Muscle layer of duodenum (tissue), 2 donors: ENCODE results near the gene FAM120A.
"Not testable (repeated sequence)": the region's sequence is repeated elsewhere in the genome, so short reads cannot be mapped to it uniquely, and the experiment has no call there.

Experiments
- H3K27ac ChIP-seq: one replicate; pipeline ENCODE4 v1.7.0; 2013; ENCODE audit warnings: mild to moderate bottlenecking, low read length
- H3K27me3 ChIP-seq: one replicate; pipeline ENCODE4 v1.7.0; 2013; ENCODE audit warnings: low read depth, mild to moderate bottlenecking, control low read depth, low read length
- H3K36me3 ChIP-seq, 2 donors: one replicate each; pipeline ENCODE4 v1.7.0; 2013; ENCODE audit warnings: low read length in 2 of 2, control low read depth in 1 of 2, mild to moderate bottlenecking in 1 of 2; ENCODE audit not compliant: insufficient read depth in 2 of 2, control insufficient read depth in 1 of 2
- H3K4me1 ChIP-seq, 2 donors: one replicate each; pipeline ENCODE4 v1.7.0; 2013; ENCODE audit warnings: low read length in 2 of 2, mild to moderate bottlenecking in 2 of 2, control low read depth in 1 of 2, moderate library complexity in 1 of 2; ENCODE audit not compliant: insufficient read depth in 2 of 2, control insufficient read depth in 1 of 2
- H3K4me3 ChIP-seq, 2 donors: one replicate each; pipeline ENCODE4 v1.7.0; 2013; ENCODE audit warnings: low read length in 2 of 2, low read depth in 1 of 2, mild to moderate bottlenecking in 1 of 2
- H3K9me3 ChIP-seq, 2 donors: one replicate each; pipeline ENCODE4 v1.7.0; 2013; ENCODE audit warnings: low read length in 2 of 2, control low read depth in 1 of 2, mild to moderate bottlenecking in 1 of 2; ENCODE audit not compliant: control insufficient read depth in 1 of 2
- donor health status: healthy.

FAM120A gene

DNA sequence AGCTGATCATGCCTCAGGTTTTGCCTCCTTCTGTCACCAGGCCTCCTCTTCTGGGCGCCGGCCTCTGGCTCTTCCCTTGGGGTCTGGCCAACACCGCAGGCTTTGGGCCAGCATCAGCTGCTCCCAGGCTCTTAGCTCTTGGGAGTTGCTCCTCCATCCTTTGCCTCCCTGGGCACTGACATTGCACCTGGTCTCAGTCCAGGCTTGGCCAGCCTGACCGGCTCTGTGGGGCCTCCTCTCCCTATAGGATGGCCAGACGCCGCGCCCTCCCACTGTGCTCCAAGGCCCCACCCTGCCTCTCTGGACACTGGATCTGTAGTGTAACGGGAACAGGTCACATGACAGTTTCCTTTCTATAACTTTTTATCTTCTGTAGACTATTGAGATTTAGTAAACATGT lies 59.7 kb downstream of the FAM120A start:
- H3K36me3 ChIP-seq, H3K27me3 ChIP-seq, H3K9me3 ChIP-seq, H3K4me1 ChIP-seq, H3K4me3 ChIP-seq, H3K27ac ChIP-seq: not testable (repeated sequence)

DNA sequence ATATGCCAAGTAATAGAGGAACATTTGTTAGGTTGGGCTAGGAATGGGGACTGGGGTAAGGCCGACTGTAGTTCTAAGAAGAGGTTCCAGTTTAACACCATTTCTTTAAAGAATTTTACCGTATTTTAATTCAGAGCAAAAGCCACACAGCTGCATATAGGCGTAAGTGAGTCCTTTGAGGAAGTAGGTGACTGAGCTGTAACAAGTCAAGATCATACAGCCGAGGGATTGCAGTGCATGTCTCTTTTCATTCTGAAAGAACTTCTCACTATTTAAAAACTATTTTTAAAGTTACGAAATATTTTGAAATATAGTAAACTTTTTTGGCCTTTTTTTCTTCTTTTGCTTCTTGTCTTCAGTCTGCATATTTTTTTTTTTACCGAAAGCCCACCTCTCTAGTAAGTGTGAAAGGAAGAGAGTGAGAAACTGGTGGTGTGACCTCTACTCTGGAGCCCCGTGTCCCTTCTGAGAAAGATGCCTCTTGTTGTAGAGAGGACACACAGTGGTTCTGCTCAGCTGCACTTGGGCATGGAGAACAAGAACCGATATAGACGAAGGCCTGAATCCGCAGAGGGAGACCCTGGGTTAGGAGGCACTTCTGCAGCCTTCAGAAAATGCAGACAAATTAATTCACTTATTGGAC lies 60.8 kb downstream of the FAM120A start:
- not testable (repeated sequence) for H3K27me3 ChIP-seq, H3K4me3 ChIP-seq, H3K4me1 ChIP-seq, H3K36me3 ChIP-seq, H3K9me3 ChIP-seq, H3K27ac ChIP-seq

DNA sequence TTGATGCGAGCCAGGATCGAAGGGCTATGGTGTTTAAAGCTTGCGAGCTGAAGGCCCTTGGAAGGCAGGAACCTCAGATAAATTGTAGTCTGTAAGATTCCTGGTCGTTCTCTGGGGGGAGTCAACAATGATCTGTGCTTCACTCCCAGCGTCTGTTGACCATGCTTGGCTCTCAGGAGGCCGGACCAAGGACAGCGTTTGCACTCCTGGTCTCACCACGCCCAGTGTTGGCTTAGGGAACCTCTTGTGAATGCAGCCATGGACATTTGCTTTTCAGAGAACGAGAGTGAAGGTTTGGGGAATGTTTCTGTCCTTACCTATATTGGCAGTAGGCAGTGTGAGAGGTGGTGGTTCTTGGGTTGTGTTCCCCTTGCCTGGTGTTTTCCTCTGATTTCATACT lies 62.1 kb downstream of the FAM120A start:
- no peaks in the 10 kb centered on the region for H3K27me3 ChIP-seq
- H3K4me3 ChIP-seq = no peak overlapping the region
- H3K27ac ChIP-seq = no peak overlapping the region
- H3K36me3 ChIP-seq = peaks cover 0 to 9% of the 10 kb centered on the region in 2 donors
- H3K9me3 ChIP-seq = no peaks in the 10 kb centered on the region
- peaks cover 0 to 5% of the 10 kb centered on the region in 2 donors for H3K4me1 ChIP-seq

DNA sequence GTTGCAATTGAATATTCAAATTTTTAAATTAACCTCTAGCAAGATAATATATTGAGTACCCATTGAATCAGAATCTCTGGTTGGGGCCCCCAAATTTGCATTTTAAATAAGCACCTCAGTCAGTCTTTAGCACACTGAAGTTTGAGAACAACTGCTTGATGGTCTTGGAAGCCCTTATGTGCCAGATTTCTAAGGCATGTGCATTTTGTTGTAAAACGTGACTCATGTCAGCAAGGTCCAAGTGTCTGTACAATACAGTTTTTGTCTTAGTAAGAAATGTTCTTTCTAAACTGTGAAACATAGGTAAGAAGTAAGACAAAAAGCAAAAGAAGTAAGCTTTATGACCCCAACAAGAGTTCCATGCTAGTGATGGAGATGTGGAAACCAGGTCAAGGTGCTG lies 65.8 kb downstream of the FAM120A start:
- Histone ChIP-seq H3K4me1 (no peaks in the 10 kb centered on the region), H3K27me3 (no peaks in the 10 kb centered on the region), H3K9me3 (no peaks in the 10 kb centered on the region), H3K36me3 (peaks cover 4 to 13% of the 10 kb centered on the region in 2 donors), H3K27ac (no peak overlapping the region), H3K4me3 (no peak overlapping the region)

DNA sequence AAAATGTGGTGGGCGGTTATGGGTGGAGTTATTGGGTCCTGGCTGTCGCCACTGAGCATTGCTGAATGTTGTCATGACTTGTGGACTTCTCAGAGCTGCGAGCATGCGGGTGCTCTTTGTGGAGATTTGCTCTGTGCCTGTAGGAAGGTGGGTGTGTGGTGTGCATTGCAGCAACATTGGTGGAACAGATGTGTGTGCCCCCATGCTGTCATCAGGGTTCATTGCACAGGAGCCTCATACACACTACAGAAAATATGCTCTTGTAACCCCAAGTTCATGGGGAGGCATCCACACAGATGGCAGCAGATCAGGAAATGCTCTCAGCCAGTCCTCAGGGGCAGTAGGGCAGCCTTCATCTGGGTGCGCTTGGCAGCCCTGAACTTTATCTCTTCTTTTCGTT lies 69.0 kb downstream of the FAM120A start:
- H3K4me3 ChIP-seq = no peak overlapping the region
- H3K36me3 ChIP-seq = peaks cover 26 to 27% of the 10 kb centered on the region in 2 donors
- H3K27me3 ChIP-seq = no peaks in the 10 kb centered on the region
- H3K4me1 ChIP-seq = no peaks in the 10 kb centered on the region
- H3K9me3 ChIP-seq = no peaks in the 10 kb centered on the region
- no peak overlapping the region for H3K27ac ChIP-seq

DNA sequence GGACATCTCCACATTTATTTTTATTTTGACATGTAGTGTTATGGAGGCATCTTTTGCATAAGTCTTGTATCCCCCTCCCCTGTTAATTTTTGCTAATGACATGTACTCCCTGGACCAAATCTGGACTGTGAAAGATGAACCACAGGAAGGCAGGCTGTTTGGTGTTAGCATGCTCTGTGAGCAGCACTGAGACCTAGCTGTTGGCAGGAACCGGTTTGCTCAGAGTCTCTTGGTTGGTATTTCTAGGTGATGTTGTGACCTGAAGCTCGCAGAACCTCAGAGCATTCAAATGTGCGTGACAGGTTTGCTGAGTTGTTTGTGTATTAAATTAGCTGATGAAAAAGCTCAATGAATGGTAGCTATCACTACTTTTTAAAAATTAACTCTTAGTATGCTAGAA lies 71.3 kb downstream of the FAM120A start:
- H3K36me3 ChIP-seq = peaks cover 34 to 40% of the 10 kb centered on the region in 2 donors
- no peak overlapping the region for H3K27ac ChIP-seq

DNA sequence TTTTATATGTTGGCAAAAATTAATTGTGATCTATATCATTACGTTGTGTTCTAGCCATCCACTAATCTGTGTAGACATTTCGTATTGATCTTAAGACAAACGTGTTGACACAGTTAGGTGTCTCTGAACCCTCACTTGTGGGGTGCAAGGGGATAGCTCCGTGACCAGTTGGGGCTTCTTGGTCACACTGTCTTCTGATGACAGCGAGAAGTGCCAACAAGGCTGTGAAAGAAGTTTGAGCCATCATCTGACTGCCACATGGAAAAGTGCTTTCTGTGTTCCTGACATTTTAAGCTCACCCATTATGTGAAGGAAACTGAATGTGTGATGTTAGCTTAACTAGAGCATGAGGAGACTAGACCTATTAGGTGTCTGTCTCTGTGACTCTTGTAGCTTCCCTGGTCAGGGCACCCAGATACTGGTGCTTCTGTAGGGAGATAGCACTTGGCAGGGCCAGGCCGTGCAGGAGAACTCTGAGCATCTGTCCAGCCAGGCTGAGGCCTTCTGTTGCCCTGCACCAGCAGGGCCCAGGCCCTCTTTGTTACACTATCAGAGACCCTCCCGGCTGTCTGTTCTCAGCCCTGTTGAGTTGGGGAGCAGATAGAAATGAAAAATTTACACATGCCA lies 72.1 kb downstream of the FAM120A start:
- Histone ChIP-seq H3K9me3 (no peaks in the 10 kb centered on the region), H3K4me3 (no peak overlapping the region), H3K36me3 (peaks cover 28 to 44% of the 10 kb centered on the region in 2 donors), H3K4me1 (no peaks in the 10 kb centered on the region), H3K27me3 (no peaks in the 10 kb centered on the region), H3K27ac (no peak overlapping the region)

More for the DNA sequence above, 71.3 kb downstream of the FAM120A start:
- H3K4me3 ChIP-seq = no peak overlapping the region
- no peaks in the 10 kb centered on the region for H3K4me1 ChIP-seq
- no peaks in the 10 kb centered on the region for H3K27me3 ChIP-seq
- H3K9me3 ChIP-seq = no peaks in the 10 kb centered on the region

DNA sequence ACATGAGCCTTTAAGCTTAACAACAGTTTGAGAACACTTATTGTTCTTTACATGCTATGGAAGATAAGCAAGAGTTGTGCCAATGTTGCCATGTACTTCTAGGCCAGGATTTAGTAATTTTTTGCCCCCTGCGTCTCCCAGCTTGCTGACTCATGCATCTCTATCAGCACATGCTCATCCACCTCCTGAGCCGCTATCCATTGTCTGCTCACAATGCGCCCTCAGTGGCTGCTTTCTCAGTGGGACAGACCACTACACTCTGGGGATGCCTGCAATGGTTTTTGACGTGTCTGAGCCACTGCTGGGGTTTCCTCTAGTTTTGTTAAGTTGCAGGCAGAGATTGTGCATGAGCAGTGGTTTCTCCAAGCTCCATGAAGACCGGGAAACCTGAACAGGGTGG lies 74.0 kb downstream of the FAM120A start:
- Histone ChIP-seq H3K27ac (no peak overlapping the region), H3K27me3 (no peaks in the 10 kb centered on the region), H3K9me3 (no peaks in the 10 kb centered on the region), H3K36me3 (peaks cover 36 to 56% of the 10 kb centered on the region in 2 donors), H3K4me3 (no peak overlapping the region), H3K4me1 (no peaks in the 10 kb centered on the region)

DNA sequence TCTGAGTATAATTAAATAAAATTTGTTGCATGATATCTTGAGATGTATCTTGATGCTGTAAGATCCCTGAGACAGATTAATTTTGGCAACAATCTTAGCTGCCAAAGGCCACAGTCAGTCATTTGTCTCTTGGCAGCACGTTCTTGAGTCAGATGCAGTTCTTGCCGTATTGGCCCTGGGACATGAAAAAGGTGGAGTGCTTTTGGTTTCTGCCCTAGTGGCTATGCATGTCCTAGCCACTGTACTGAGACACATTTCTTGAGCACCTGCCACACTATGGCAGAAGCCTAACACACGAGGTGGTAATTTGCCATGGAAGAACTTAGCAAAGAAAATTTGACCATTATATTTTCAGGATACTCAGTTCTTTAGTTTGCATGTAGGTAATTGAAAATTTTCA lies 79.9 kb downstream of the FAM120A start:
- Histone ChIP-seq H3K4me1 (peaks cover 0 to 7% of the 10 kb centered on the region in 2 donors), H3K36me3 (peaks cover 39 to 61% of the 10 kb centered on the region in 2 donors), H3K4me3 (no peak overlapping the region), H3K9me3 (no peaks in the 10 kb centered on the region), H3K27ac (no peak overlapping the region), H3K27me3 (no peaks in the 10 kb centered on the region)

DNA sequence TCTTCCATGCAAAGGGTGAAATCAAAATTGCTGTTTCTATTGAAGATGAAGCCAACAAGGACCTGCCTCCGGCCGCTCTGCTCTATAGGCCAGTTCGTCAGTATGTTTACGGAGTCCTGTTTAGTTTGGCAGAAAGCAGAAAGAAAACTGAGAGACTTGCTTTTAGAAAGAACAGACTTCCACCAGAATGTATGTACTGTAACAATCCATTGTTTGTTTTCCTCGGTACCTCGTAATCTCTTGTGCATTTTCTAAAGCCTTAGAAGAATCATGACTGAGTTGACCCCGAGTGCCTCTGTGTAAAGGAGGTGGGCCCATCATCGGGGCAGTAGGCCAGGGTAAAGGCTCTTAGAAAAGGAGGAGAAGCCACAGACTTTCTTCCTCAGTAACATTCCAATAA lies 80.7 kb downstream of the FAM120A start:
- Histone ChIP-seq H3K27me3 (no peaks in the 10 kb centered on the region), H3K36me3 (peaks cover 32 to 54% of the 10 kb centered on the region in 2 donors), H3K4me3 (no peak overlapping the region), H3K9me3 (no peaks in the 10 kb centered on the region), H3K4me1 (peaks cover 0 to 7% of the 10 kb centered on the region in 2 donors), H3K27ac (no peak overlapping the region)

DNA sequence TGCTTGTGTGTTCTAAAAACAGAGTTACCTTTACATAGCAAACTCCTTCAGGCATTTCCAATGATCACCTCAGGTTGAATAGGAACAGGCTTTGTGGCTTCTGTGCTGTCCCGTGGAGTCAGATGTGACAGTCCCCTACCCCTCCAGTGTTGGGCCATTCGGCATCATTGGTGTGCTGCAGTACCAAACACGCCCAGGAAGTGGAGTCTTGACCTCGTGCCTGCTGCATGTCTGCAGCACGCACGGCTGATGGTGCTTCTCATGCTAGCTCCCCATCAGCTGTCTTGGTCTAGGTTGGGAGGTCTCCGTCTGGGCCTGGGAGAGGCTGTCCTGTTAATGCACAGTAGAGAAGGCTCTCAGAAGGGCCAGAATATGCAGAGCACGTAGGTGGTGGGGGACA lies 82.4 kb downstream of the FAM120A start:
- Histone ChIP-seq H3K4me1 (peaks cover 0 to 7% of the 10 kb centered on the region in 2 donors), H3K27me3 (no peaks in the 10 kb centered on the region), H3K4me3 (no peak overlapping the region), H3K36me3 (peaks cover 33 to 46% of the 10 kb centered on the region in 2 donors), H3K27ac (no peak overlapping the region), H3K9me3 (no peaks in the 10 kb centered on the region)

DNA sequence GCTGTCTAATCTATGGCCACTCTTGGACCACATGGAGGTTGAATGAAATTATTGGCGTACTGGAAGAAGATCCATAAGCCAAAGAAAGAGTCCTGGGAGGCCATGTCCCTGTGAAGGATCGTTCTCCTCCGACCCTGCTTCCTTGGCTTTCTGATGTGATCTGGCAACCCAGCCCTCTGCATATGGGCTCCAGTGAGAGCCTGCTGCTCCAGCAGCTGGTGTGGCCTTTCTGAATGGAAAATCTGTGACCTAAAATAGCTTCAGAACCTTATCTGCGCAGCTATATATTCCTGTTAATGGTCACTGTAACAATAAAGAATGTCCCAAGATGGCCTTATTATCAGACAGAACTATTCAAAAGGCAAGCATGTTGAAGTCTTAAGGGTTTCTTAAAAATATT lies 84.7 kb downstream of the FAM120A start:
- Histone ChIP-seq H3K27me3 (no peaks in the 10 kb centered on the region), H3K4me1 (peaks cover 0 to 7% of the 10 kb centered on the region in 2 donors), H3K27ac (no peak overlapping the region), H3K36me3 (peaks cover 30 to 37% of the 10 kb centered on the region in 2 donors), H3K9me3 (no peaks in the 10 kb centered on the region), H3K4me3 (no peak overlapping the region)
